ENCODE data around the gene EDNRA.

EDNRA gene

DNA sequence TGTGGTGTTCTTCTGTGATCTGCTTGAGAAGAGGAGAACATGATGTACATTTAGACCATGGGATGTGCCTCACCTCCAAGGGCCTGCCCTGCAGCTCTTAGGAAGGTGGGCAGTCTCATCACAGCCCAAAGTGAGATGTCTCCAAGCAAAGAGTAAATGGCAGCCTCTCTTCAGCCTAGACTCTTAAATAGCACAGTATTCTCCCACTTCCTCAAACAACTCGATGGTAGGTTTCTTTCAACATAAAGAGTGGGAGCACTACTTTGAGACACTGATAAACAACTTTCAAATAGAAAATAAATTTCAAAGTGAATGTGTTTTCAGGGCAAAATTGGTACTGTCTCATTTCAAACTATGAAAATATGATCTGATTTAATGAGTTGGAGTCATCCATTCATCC lies 35.2 kb downstream of the EDNRA start:
- H3K9ac ChIP-seq (ENCODE audit: low read depth, low read length, poor library complexity, severe bottlenecking) = no peak overlapping the region
- no peaks in the 10 kb centered on the region for H3K36me3 ChIP-seq (ENCODE audit: insufficient read depth, low read length)
- H3K4me1 ChIP-seq (ENCODE audit: insufficient read depth, low read length, poor library complexity, severe bottlenecking) = no peaks in the 10 kb centered on the region
- no peak overlapping the region for H2AFZ ChIP-seq (ENCODE audit: low read length)
- TF ChIP-seq, protein P1, sequence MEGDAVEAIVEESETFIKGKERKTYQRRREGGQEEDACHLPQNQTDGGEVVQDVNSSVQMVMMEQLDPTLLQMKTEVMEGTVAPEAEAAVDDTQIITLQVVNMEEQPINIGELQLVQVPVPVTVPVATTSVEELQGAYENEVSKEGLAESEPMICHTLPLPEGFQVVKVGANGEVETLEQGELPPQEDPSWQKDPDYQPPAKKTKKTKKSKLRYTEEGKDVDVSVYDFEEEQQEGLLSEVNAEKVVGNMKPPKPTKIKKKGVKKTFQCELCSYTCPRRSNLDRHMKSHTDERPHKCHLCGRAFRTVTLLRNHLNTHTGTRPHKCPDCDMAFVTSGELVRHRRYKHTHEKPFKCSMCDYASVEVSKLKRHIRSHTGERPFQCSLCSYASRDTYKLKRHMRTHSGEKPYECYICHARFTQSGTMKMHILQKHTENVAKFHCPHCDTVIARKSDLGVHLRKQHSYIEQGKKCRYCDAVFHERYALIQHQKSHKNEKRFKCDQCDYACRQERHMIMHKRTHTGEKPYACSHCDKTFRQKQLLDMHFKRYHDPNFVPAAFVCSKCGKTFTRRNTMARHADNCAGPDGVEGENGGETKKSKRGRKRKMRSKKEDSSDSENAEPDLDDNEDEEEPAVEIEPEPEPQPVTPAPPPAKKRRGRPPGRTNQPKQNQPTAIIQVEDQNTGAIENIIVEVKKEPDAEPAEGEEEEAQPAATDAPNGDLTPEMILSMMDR (conservative IDR thresholded peaks at IDR 0.05; ENCODE audit: low read length) = no peak
- TF ChIP-seq EZH2phosphoT487 (IDR thresholded peaks at IDR 0.05; ENCODE audit: borderline replicate concordance) = no peak
- no peaks in the 10 kb centered on the region for H3K9me2 ChIP-seq (replicated peaks; ENCODE audit: low read depth, low read length)
- H3K79me2 ChIP-seq (ENCODE audit: insufficient read depth, low read length) = no peaks in the 10 kb centered on the region
- H3K4me3 ChIP-seq (ENCODE audit: low read length, poor library complexity, severe bottlenecking) = no peak overlapping the region
- no peak overlapping the region for H3K4me2 ChIP-seq (ENCODE audit: low read depth, low read length, poor library complexity, severe bottlenecking)
- no peaks in the 10 kb centered on the region for H3F3A ChIP-seq (ENCODE audit: low read depth)
- H3K27me3 ChIP-seq (ENCODE audit: insufficient read depth, low read length, poor library complexity, severe bottlenecking) = no peaks in the 10 kb centered on the region
- H3K9me3 ChIP-seq (ENCODE audit: insufficient read depth, low read depth, low read length) = no peaks in the 10 kb centered on the region
- H4K20me1 ChIP-seq (ENCODE audit: insufficient read depth, low read length, poor library complexity, severe bottlenecking) = no peaks in the 10 kb centered on the region

DNA sequence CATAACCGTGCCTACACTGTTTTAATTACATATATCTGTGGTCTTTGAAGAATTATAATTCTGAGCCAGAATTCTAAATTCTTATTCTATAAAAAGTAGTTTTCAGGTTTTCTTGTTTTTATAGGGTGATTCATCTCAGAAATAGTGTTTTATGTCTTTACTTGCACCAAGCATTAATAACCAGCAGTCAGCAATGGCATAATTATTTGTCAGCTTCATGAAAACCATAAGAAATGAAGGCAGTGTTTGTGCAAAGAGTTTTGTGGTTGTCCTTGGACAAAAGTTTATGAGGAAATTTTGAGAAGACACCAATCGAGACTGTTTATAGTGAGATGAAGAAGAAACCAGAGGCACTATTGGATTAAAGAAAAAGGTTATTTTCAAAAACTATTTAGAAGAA lies 37.2 kb downstream of the EDNRA start:
- TF ChIP-seq, protein P1 (conservative IDR thresholded peaks at IDR 0.05; ENCODE audit: low read length) = no peak
- TF ChIP-seq EZH2phosphoT487 (IDR thresholded peaks at IDR 0.05; ENCODE audit: borderline replicate concordance) = no peak
- Histone ChIP-seq H3K4me2 (ENCODE audit: low read depth, low read length, poor library complexity, severe bottlenecking) (no peak overlapping the region), H2AFZ (ENCODE audit: low read length) (no peak overlapping the region)

DNA sequence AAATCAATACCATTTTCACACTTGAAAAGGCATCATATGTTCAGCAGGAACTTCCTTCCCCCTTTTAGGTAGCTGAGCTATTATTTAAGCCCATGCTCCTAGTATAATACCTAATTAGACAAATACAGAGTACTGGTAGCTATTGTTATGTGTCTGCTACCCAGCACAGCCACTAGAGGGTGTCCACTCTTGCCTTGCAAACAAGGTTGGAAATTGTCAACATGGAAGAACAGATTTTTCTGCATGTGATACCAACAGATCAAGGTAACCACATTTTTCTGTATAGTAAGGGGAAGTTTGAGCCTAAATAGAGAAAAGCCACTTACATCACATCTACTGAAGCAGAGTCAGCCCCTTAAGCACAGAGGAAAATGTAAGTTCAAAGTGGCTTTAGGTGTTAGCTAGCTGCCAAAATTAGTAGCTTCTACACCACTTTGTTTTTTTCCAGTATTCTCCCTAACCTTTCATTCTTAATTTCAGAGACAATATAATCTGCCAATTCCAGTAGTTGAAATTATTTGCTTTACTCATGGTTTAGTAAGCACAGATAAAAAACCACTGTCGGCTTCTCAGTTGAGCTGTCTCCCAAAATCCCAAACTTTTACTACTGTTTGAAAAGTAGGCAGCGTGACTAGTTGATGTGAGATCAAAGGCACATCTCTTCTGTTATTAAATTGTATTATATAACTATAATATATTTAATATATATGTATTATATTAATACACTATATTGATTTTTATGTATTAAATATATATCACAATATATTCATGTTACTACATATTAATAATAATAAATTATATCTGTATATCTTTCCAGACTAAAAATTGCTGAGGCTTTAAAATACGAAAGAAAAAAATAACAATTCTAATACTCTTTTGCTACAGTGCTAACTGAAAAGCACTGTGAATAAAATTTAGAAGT lies 38.2 kb downstream of the EDNRA start:
- H3K4me1 ChIP-seq (ENCODE audit: insufficient read depth, low read length, poor library complexity, severe bottlenecking) = no peaks in the 10 kb centered on the region
- H4K20me1 ChIP-seq (ENCODE audit: insufficient read depth, low read length, poor library complexity, severe bottlenecking) = no peaks in the 10 kb centered on the region
- TF ChIP-seq, protein P1 (conservative IDR thresholded peaks at IDR 0.05; ENCODE audit: low read length) = peak; percentile 99
- no peak for TF ChIP-seq EZH2phosphoT487 (IDR thresholded peaks at IDR 0.05; ENCODE audit: borderline replicate concordance)
- no peaks in the 10 kb centered on the region for H3K9me3 ChIP-seq (ENCODE audit: insufficient read depth, low read depth, low read length)
- H3K9me2 ChIP-seq (replicated peaks; ENCODE audit: low read depth, low read length) = no peaks in the 10 kb centered on the region
- H3K36me3 ChIP-seq (ENCODE audit: insufficient read depth, low read length) = no peaks in the 10 kb centered on the region
- no peak overlapping the region for H3K4me3 ChIP-seq (ENCODE audit: low read length, poor library complexity, severe bottlenecking)
- no peaks in the 10 kb centered on the region for H3F3A ChIP-seq (ENCODE audit: low read depth)
- H2AFZ ChIP-seq (ENCODE audit: low read length) = peak overlapping the region; percentile 42; the same call in 1 of the 2 replicates
- no peaks in the 10 kb centered on the region for H3K27me3 ChIP-seq (ENCODE audit: insufficient read depth, low read length, poor library complexity, severe bottlenecking)
- H3K9ac ChIP-seq (ENCODE audit: low read depth, low read length, poor library complexity, severe bottlenecking) = no peak overlapping the region
- no peak overlapping the region for H3K4me2 ChIP-seq (ENCODE audit: low read depth, low read length, poor library complexity, severe bottlenecking)
- H3K79me2 ChIP-seq (ENCODE audit: insufficient read depth, low read length) = no peaks in the 10 kb centered on the region

More for the DNA sequence above, 37.2 kb downstream of the EDNRA start:
- Histone ChIP-seq H3K79me2 (ENCODE audit: insufficient read depth, low read length) (no peaks in the 10 kb centered on the region), H3K9me3 (ENCODE audit: insufficient read depth, low read depth, low read length) (no peaks in the 10 kb centered on the region), H3K36me3 (ENCODE audit: insufficient read depth, low read length) (no peaks in the 10 kb centered on the region), H4K20me1 (ENCODE audit: insufficient read depth, low read length, poor library complexity, severe bottlenecking) (no peaks in the 10 kb centered on the region), H3F3A (ENCODE audit: low read depth) (no peaks in the 10 kb centered on the region), H3K4me3 (ENCODE audit: low read length, poor library complexity, severe bottlenecking) (no peak overlapping the region), H3K9ac (ENCODE audit: low read depth, low read length, poor library complexity, severe bottlenecking) (no peak overlapping the region), H3K9me2 (replicated peaks; ENCODE audit: low read depth, low read length) (no peaks in the 10 kb centered on the region), H3K27me3 (ENCODE audit: insufficient read depth, low read length, poor library complexity, severe bottlenecking) (no peaks in the 10 kb centered on the region), H3K4me1 (ENCODE audit: insufficient read depth, low read length, poor library complexity, severe bottlenecking) (no peaks in the 10 kb centered on the region)

All from Loucy (cell line).